ENCODE results near the gene THRA.
"Not testable (repeated sequence)": the region's sequence is repeated elsewhere in the genome, so short reads cannot be mapped to it uniquely, and the experiment has no call there.

THRA gene

DNA sequence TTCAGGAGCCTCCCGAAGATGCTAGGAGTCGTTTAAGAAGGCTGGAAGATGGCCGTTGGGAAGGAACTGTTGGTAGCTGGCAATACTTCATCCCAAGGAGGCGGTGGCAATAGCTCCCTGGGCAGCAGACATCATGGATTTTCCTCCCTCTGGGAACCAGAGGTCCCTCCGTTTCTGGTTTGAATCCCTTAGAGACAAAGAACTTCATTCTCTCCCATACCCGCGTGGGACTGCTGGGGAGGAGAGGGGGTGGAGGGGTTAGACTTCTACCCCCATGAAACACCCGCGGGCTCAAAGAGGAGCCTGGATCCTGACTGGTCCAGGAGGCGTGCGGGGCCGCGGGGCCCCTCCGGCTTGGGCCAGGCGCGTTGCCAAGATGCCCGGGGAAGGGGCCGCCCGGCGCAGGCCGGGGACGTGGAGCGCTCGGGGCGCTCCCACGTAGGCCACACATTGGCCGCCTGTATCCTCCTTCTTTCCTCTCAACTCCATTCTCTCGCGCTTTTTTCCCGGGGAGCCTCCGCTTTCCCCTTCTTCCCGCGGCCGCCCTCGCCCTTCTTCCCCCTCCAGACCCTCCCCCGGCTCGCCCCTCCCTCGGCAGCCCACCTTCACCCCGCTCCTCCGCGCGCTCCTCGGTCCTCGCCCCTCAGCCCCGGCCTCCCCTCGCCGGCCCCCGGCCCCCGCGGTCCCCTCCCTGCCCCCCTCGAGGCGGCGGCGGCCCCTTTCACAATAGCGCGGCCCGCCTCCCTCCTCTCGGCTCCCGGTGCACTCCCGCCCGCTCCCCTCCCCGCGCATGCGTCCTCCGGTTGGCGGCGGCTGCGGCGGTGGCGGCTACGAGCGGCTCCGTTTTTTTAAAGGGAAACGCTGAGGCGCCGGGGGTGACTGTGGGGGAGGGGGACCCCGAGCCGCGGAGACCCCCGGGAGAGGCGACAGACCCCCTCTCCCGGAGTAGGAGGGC, 58.7 kb downstream of the THRA start, which contains the start of gene MSL1:
MSL1 (plus strand) TSS at position 791 of the 955 bp plus-strand sequence. CDS start 642 bp downstream, outside the sequence.
- peak; percentile 69 for DNase-seq

DNA sequence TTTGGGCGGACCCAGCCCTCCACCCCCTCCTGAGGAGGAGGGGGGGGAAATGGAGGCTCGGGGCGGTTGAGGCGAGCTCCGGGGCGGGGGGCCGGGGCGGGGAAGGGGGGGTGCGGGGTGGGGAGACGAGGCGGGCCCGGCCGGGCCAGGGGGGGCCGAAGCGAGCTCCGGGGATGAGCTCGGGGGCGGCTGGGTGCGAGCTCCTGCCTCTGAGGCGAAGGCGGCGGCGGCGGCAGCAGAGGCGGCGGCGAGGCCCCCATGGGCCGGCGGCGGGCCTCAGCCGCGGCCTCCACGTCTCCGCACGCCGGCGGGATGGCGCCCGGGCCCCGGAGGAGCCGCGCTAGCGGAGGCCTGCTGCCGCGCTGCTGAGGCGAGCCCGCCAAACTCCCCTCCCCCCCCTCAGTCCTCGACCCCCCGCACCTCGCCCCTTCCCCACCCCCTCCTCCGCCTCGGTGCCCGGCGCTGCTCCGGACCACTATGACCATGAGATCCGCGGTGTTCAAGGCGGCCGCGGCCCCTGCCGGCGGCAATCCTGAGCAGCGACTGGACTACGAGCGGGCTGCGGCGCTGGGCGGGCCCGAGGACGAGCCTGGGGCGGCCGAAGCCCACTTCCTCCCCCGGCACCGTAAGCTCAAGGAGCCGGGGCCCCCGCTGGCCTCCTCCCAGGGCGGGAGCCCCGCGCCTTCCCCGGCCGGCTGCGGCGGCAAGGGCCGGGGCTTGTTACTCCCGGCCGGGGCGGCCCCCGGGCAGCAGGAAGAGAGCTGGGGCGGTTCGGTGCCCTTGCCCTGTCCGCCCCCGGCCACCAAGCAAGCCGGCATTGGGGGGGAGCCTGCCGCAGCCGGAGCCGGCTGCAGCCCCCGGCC, 59.6 kb downstream of the THRA start:
- no peak for DNase-seq

DNA sequence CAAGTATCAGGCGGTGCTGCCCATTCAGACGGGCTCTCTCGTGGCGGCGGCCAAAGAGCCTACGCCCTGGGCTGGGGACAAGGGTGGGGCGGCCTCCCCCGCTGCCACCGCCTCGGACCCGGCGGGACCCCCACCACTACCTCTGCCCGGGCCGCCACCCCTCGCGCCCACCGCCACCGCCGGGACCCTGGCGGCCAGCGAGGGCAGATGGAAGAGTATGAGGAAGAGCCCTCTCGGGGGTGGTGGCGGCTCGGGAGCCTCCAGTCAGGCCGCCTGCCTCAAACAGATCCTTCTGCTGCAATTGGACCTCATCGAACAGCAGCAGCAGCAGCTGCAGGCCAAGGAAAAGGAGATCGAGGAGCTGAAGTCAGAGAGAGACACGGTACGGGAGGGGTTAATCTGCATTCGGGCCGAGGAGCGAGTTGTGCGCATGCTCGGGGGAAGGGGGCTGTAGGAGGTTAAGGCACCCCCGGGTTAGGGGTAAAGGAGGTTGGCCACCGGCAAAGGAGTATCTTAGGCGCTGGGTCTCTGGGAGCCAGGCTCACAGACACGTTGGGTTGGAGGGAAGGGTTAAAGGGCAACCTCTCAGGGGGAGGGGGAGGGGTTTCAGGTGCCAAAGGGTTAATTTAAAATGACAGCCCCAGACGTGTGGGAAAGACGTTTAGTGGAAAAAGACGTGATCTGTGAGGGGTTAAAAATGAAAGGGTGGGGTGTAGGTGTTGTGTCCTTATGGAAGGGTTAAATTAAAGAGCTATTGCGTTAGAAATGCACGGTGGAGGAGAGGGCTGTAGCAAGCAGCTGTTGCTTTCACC, 60.4 kb downstream of the THRA start:
- DNase-seq: peak; percentile 39

DNA sequence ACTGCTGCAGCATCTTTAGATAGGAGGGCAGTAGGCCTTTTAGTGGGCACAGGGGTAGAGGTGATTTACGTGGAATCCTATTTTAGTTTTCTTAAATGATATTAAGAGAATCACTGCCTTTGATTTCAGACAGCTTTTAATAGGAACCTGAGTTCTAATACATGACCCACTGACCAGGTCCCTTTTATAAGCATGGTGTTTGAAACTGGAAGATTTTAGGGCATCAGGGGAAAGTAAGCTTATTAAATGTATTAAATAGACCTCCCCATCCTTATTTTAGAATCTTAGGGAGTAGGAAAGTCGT, 61.0 kb downstream of the THRA start:
- DNase-seq: no peak

DNA sequence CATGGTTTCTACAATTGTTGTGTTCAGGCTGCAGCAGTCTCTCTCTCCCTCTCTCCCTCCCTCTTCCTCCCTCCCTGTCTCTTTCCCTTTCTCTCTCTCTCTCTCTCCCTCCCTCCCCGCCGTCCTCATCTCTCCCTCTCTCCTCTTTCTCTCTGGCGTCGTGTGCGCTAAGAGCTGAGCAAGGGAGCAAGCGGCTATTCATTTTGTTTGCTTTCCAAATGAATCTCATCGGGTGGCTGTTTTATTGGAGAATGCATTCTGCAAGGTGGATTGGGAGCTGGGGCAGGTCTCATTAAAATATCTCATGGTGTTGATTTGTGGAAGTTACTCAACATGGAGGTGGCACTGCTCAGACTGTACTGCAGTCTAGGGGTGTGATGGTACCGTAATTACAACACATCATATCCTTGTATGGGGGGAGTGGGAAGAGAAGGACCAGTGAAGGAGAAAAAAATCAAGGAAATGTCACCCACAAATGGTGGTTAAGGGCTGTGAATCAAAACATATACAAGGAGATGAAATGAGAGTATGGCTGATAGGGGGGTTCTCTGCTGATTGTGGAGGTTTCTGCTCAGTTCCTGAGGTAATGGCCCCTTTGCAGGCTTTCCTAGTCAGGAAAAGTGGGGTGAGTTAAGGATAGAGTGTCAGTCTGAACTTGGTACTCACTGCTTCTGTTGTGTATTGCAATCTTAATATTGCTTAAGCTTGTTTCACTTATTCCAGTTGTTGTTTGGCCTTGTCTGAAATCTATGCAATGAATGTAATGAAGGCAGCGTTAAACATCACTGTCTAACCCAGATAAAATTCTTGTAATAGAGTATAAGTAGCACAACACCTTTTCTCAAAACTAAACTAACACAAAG, 61.7 kb downstream of the THRA start:
- DNase-seq: no peak

DNA sequence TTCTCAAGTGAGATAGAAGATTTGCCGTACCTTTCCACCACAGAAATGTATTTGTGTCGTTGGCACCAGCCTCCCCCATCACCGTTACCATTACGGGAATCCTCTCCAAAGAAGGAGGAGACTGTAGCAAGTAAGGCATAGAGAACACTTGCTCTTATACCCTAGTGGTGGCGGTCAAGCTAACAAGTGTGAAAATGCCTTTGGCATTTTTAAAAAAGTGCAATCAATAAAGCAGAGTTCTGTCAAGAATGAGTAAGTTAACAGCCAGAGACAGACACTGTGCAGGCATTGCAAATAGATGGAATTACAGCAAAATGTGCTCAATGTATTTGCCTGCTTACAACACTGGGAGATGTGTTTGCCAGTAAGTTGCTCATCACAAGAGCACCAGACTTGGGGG, 66.7 kb downstream of the THRA start:
- no peak for DNase-seq

DNA sequence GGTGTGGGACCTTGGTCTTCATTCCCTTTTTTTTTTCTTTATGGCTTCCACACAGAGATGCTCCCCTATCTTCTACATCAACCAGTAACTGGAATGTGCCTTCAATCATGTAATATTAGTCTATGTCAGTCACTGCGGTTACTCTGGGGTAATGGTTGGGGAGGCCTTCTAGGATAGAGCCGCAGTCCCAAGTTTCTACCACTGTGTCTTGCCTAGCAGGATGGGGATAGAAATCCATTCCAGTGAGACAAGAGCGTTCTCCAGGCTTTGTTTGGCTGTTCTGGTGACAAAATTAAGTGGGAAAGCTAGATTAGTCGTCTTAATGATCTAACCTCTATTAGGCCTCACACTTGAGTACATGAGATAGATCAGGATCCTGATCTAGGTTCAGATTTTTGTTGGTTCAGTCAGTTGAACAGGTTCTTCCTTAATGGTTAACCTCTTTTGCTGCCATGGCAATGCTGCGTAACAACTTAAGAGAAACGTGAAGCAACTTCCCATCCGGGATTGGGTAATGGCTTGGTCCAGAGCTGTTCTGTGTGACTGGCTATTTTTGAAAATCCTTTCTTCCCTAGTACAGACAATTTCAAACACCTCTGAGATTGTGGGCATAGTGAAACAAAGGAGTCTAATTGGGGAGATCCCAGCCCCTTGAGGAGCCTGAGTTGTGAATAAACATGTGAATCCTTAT, 67.7 kb downstream of the THRA start:
- DNase-seq: no peak

DNA sequence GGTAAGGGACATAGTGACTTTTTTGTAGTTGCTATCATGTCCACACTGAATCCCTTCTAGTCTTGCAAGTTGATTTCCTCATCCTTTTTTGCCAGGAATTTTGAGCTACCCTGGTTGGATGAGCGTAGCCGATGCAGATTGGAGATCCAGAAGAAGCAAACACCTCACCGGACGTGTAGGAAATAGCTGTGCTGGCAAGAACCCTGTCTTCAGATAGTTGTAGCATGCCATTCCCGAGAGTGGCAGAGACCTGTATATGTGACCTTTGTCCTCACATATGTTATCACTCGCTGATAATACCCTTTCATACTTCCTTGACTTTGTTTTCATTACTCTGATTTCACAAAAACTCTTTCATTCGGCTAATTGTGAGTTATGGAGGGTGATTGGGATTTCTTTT, 71.4 kb downstream of the THRA start:
- no peak for DNase-seq

DNA sequence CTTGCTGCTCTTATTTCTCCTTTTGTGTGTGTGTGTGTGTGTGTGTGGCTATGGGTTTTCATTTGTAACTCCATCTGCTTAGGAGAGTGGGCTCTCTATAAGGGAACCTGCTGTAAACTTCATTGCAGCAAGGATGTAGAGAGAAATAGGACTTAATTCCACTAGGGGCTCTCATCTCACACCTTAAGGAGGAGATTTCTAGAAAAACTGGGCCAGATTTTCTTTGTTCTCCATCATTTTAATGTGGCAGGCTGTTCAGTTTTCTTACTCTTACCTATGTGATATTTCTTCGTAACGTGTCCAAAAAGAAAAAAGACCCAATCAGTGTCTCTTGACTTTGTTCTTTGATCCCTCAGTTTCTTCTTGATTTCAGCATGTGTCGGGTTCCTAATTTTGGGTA, 73.1 kb downstream of the THRA start:
- DNase-seq: no peak

DNA sequence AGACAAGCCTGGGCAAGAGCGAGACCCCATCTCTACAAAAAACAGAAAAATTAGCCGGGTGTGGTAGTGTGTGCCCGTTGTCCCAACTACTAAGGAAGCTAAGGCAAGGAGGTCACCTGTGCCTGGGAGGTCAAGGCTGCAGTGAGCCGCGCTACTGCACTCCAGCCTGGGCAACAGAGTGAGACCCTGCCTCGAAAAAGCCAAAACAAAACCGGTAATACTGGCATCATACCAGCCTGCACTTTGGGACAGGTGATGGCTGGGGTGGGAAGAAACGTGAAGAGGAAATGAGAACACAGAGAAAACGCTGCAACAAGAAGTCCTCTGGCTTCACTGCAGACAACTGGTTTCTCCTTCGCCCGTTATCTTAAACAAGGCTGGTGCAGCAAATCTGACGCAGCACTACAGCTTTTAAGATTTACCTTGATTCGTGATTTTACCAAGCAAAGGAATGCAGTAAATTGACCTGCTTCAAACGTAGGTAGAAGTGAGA, 76.8 kb downstream of the THRA start:
- no peak for DNase-seq

DNA sequence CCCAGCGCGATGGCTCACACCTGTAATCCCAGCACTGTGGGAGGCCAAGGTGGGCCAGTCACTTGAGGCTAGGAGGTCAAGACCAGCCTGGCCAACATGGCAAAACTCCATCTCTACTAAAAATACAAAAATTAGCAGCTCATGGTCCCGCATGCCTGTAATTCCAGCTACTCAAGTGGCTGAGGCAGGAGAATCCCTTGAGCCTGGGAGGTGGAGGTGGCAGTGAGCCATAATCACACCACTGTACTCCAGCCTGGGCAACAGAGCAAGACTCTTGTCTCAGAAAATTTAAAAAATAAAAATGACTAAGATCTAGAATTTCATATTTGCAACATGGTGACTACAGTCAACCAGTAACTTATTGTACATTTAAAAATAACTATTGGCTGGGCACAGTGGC, 80.4 kb downstream of the THRA start:
- not testable (repeated sequence) for DNase-seq
